Activated naive CD4-positive, alpha-beta T cell treated with Interleukin-2 at 50 U/mL for 16 hours (primary cell): ENCODE data around the gene GLA.

ENCODE experiments used
- DNase-seq: peaks from one replicate; pipeline ENCODE4 v3.0.0-alpha.2; 2020

GLA gene

DNA sequence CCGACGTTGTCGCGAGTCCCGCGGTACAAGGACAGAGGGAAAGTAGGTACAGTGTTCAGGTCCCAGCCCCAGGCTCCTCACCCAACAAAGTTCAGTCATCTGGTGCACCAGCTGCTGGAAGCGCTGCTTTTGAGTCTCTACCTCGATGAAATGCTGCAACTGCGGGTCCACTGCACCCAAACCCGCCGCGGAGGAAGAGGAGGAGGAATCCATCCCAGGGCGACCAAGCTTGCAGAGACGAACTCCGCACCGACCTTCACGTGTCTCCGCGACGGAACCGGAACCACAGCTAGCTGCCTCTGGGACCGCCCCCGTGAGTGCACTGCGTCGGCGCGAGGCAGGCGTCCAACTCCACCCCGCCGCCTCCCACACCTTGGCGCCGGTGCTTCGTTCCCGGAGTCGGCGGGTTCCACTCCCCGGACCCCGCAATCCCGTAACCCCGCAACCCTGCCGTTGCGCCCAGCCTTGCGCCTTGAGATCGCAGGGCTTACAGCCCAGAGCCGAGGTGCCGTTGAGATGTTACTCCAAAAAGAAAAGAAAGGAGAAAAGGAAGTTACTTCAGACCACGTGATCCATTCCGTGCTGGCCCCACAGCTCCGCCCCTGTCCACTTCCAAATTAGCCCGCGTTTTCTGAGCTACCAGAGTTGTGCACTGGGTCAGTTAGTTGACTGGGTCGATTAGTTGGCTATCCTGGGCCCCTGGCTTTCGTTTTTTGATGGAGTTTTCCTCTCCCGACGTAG, 59.1 kb downstream of the GLA start, which contains the start of gene TIMM8A:
TIMM8A (minus strand) TSS at position 291 of the 741 bp plus-strand sequence; CDS start at position 213, 78 bp downstream.
- peak; percentile 83 for DNase-seq

DNA sequence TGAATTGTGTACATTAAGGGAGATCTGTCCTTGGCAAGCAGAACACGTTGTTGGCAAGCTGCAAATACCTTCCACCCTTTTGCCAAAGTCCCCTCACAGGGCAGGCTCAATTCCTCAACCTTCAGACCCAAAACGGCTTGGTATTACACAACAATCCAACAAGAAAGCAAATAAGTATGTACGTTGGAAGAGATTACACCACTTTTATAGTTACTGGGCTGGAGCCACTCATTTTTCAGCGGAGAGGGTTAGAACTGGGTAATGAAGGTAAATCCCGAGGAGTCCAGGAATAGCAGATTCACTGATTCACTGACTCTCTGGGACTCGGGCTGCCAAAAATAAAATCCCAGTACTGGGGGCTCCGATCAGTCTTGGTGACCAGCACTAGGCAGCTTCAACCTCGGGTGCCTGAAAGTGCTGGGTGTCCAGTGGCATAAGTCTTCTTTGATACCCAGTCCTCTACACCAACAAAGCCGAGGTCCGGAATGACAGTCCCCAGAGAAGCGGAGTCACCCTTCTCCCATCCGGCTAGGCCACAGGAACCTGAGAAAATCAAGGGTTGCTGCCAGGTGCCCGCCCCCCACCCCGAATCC, 59.8 kb downstream of the GLA start:
- no peak for DNase-seq
